Measurements from ENCODE around the gene CDKN2C. TPM values are rescaled to one million over a fixed set of nuclear protein-coding genes. Genes with fewer than 3 reads are reported as not detected.

Gene CDKN2C
- polyA plus RNA-seq, 1 donor from 2014 or later: 0.25 TPM

DNA sequence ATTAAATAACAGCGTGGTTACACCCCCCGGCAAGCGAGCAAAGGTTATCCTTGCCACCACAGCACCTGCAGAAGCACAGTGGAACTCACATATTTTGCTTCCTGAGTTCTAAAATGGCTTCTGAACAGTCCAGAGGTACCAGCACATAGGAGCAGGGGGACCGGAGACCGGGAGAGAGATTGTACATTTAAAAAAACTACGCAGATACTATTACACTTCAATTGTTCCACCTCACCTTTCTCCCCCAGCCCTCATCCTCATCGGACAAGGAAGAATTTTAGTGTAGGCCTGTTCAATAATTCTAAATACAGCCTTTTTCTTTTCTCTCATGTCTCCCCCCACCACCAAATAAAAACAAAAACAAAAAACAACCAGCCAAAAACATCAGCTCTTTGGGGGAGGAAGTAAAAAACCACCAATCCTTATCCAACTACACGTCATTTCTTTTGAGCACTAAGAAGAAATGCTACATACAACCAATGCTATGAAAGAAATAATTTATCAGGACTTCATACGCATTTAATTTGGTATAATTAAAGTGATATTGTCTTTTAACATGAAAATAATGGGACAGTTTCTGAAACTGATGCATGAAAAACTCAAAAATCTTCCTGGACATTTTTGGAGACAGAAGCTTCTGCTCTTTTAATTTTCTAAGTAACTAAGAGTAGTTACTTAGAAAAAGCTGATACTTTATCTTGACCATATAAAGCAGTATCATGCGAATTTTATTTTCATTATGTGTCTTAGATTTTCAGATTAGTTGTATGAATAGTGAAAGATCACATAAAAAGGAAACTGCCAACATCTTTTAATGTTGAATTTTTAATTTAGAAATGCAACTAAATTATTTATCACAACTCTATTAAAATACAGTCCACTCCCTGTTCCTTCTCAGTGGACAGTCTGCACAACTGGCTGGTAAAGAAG lies 9.1 kb downstream of the CDKN2C start:
- Histone ChIP-seq H3F3A (ENCODE audit: insufficient read depth, low read length, poor library complexity, severe bottlenecking) (no peaks in the 10 kb centered on the region), H3K27ac (ENCODE audit: low read length) (no peak overlapping the region), H3K27me3 (ENCODE audit: insufficient read depth, low read depth, low read length) (peaks cover 99% of the 10 kb centered on the region), H2AFZ (ENCODE audit: low read depth, low read length) (no peak overlapping the region), H3K79me2 (replicated peaks; ENCODE audit: insufficient read depth, low read length) (no peaks in the 10 kb centered on the region), H3K9me2 (ENCODE audit: insufficient read depth, low read length) (no peaks in the 10 kb centered on the region), H3K36me3 (ENCODE audit: insufficient read depth, low read length) (no peaks in the 10 kb centered on the region), H3K4me2 (ENCODE audit: low read length) (no peak overlapping the region), H3K9ac (ENCODE audit: low read length) (no peak overlapping the region), H4K20me1 (ENCODE audit: insufficient read depth) (no peaks in the 10 kb centered on the region), H3K4me3 (ENCODE audit: low read length) (no peak overlapping the region), H3K9me3 (ENCODE audit: low read length) (no peaks in the 10 kb centered on the region)
- TF ChIP-seq POLR2AphosphoS5 (IDR thresholded peaks at IDR 0.05): no peak
- no peak for TF ChIP-seq RAD21 (conservative IDR thresholded peaks at IDR 0.05)
- TF ChIP-seq MXI1 (conservative IDR thresholded peaks at IDR 0.05; ENCODE audit: poor library complexity, severe bottlenecking): no peak
- no peak for TF ChIP-seq SMC3 (conservative IDR thresholded peaks at IDR 0.05; ENCODE audit: poor library complexity)
- no peak for TF ChIP-seq EP300 (conservative IDR thresholded peaks at IDR 0.05; ENCODE audit: poor library complexity, severe bottlenecking)
- TF ChIP-seq EZH2 (IDR thresholded peaks at IDR 0.05; ENCODE audit: borderline replicate concordance, insufficient read depth, low read length, poor library complexity, severe bottlenecking): no peak
- TF ChIP-seq, protein P1, sequence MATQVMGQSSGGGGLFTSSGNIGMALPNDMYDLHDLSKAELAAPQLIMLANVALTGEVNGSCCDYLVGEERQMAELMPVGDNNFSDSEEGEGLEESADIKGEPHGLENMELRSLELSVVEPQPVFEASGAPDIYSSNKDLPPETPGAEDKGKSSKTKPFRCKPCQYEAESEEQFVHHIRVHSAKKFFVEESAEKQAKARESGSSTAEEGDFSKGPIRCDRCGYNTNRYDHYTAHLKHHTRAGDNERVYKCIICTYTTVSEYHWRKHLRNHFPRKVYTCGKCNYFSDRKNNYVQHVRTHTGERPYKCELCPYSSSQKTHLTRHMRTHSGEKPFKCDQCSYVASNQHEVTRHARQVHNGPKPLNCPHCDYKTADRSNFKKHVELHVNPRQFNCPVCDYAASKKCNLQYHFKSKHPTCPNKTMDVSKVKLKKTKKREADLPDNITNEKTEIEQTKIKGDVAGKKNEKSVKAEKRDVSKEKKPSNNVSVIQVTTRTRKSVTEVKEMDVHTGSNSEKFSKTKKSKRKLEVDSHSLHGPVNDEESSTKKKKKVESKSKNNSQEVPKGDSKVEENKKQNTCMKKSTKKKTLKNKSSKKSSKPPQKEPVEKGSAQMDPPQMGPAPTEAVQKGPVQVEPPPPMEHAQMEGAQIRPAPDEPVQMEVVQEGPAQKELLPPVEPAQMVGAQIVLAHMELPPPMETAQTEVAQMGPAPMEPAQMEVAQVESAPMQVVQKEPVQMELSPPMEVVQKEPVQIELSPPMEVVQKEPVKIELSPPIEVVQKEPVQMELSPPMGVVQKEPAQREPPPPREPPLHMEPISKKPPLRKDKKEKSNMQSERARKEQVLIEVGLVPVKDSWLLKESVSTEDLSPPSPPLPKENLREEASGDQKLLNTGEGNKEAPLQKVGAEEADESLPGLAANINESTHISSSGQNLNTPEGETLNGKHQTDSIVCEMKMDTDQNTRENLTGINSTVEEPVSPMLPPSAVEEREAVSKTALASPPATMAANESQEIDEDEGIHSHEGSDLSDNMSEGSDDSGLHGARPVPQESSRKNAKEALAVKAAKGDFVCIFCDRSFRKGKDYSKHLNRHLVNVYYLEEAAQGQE (IDR thresholded peaks at IDR 0.05; ENCODE audit: borderline replicate concordance): no peak
- TF ChIP-seq TAF1 (IDR thresholded peaks at IDR 0.05; ENCODE audit: low read depth): no peak
- TF ChIP-seq, protein P2, sequence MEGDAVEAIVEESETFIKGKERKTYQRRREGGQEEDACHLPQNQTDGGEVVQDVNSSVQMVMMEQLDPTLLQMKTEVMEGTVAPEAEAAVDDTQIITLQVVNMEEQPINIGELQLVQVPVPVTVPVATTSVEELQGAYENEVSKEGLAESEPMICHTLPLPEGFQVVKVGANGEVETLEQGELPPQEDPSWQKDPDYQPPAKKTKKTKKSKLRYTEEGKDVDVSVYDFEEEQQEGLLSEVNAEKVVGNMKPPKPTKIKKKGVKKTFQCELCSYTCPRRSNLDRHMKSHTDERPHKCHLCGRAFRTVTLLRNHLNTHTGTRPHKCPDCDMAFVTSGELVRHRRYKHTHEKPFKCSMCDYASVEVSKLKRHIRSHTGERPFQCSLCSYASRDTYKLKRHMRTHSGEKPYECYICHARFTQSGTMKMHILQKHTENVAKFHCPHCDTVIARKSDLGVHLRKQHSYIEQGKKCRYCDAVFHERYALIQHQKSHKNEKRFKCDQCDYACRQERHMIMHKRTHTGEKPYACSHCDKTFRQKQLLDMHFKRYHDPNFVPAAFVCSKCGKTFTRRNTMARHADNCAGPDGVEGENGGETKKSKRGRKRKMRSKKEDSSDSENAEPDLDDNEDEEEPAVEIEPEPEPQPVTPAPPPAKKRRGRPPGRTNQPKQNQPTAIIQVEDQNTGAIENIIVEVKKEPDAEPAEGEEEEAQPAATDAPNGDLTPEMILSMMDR (IDR thresholded peaks at IDR 0.05; ENCODE audit: poor library complexity, severe bottlenecking): no peak

DNA sequence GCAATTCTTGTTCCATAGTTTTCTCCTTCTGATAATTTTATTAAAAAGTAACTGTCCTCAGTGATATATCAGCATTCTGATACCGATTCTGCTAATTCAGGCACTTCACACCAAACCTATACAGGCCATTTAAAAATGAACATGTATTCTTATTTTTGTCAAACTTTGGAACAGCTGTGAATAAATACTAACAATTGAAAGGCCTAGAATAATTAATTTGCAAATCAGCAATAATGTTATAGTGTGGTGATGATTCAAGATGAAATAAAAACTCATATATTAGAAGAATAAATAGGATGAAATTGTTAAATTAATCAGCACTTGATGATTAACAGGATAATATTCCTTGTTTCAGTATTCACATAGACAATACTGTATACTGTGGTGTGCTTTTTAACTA lies 9.9 kb downstream of the CDKN2C start:
- Histone ChIP-seq H3K36me3 (ENCODE audit: insufficient read depth, low read length) (no peaks in the 10 kb centered on the region), H3K27me3 (ENCODE audit: insufficient read depth, low read depth, low read length) (peaks cover 99% of the 10 kb centered on the region), H3K27ac (ENCODE audit: low read length) (no peak overlapping the region), H3K79me2 (replicated peaks; ENCODE audit: insufficient read depth, low read length) (no peaks in the 10 kb centered on the region), H3K4me3 (ENCODE audit: low read length) (no peak overlapping the region), H3K9ac (ENCODE audit: low read length) (no peak overlapping the region), H3K4me2 (ENCODE audit: low read length) (no peak overlapping the region), H4K20me1 (ENCODE audit: insufficient read depth) (no peaks in the 10 kb centered on the region), H3F3A (ENCODE audit: insufficient read depth, low read length, poor library complexity, severe bottlenecking) (no peaks in the 10 kb centered on the region), H2AFZ (ENCODE audit: low read depth, low read length) (no peak overlapping the region), H3K9me3 (ENCODE audit: low read length) (no peaks in the 10 kb centered on the region), H3K9me2 (ENCODE audit: insufficient read depth, low read length) (no peaks in the 10 kb centered on the region)
- TF ChIP-seq EZH2 (IDR thresholded peaks at IDR 0.05; ENCODE audit: borderline replicate concordance, insufficient read depth, low read length, poor library complexity, severe bottlenecking): no peak
- TF ChIP-seq POLR2AphosphoS5 (IDR thresholded peaks at IDR 0.05): no peak
- TF ChIP-seq, protein P2 (IDR thresholded peaks at IDR 0.05; ENCODE audit: poor library complexity, severe bottlenecking): no peak
- no peak for TF ChIP-seq EP300 (conservative IDR thresholded peaks at IDR 0.05; ENCODE audit: poor library complexity, severe bottlenecking)
- no peak for TF ChIP-seq MXI1 (conservative IDR thresholded peaks at IDR 0.05; ENCODE audit: poor library complexity, severe bottlenecking)
- no peak for TF ChIP-seq RAD21 (conservative IDR thresholded peaks at IDR 0.05)
- TF ChIP-seq SMC3 (conservative IDR thresholded peaks at IDR 0.05; ENCODE audit: poor library complexity): no peak
- TF ChIP-seq, protein P1 (IDR thresholded peaks at IDR 0.05; ENCODE audit: borderline replicate concordance): no peak
- TF ChIP-seq TAF1 (IDR thresholded peaks at IDR 0.05; ENCODE audit: low read depth): no peak
